CD4-positive, alpha-beta T cell treated with Interferon alpha-2 for 1 hour (primary cell): ENCODE results near the gene RIMS3.

ENCODE experiments used
- DNase-seq, 2 donors: peaks; one replicate each; pipeline ENCODE4 v3.0.0-alpha.2; 2020 to 2022

RIMS3 gene

DNA sequence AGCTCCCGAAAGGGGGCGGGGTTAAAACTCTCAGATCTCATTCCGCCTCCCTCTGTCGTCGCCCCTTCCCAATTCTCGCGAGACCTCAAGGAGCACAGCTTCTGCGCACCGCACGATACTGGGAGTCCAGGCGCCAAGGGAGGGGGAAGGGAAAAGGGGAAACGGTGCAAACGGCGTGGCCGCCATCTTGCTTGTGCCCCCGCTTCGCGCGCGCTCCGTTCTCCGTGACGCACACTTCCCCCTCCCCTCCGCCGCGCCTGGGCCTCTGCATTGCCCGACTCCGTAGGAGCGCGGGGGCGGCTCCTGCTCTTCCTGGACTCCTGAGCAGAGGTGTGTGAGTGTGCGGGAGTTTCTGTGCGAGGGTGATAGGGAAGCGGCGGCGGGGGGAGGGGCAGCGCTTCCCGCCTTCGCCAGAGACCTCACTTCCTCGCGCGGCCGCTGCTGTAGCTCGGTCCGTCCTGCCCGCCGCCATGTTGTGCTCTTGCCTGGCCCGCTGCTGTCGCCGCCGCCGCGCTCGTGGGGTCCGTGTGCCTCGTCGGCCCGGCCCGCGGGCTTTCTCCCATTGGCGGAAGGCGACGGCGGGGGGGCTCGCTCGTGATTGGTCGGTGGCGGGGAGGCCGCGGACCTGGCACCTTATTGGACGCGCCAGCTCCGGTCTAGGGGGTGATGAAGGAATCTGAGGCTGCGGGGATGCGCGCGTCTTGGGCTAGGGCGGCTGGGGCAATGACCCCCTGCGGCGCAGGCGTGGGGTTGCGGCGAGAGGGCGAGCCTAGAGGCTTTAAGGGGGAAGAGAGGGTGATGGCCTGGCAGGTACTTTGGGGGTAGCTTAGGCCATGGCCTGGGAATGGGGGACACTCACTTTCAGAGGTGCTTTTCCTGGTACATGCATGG is 26.3 kb upstream of the RIMS3 start, which contains the start of gene NFYC:
Gene NFYC (plus strand): TSS at position 167 of the 891 bp plus-strand sequence. CDS start 47,140 bp downstream, outside the sequence.
- peak; percentile 98 for DNase-seq

DNA sequence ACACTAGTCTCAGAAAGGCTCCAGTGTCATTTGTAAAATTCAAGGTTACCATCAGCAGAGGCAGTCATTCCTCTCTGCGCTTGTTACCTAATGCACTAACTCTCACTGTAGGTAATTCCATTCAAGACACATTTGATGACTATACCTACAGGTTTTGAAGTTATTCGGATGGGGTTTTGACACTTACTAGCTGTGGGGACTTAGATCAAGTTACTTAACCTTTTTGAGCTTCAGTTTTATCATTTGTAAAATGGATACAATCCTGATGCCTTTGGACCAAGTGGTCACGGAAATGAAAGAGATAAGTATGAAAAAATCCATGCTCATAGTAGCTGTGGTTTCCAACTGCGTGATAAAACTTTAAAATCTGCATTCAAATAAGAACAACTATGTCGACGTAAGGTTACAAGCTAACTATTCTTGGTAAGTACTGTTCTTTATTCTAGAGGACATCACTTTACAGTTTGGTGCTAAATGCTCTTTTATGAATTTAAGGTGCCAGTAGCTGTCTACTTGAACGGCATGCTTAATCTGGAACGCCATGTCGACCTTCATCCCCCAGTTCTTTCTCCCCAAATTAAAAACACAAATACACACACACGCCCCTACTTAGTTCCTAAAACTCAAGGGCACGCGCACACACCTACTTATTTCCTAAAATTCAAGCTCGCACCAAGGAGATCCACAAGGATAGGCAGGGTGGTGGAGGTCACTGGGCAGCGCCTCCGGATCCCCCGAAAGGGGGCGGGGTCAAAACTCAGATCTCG is 25.5 kb upstream of the RIMS3 start:
- peak in 1 of 2 donors; percentile 17 for DNase-seq

DNA sequence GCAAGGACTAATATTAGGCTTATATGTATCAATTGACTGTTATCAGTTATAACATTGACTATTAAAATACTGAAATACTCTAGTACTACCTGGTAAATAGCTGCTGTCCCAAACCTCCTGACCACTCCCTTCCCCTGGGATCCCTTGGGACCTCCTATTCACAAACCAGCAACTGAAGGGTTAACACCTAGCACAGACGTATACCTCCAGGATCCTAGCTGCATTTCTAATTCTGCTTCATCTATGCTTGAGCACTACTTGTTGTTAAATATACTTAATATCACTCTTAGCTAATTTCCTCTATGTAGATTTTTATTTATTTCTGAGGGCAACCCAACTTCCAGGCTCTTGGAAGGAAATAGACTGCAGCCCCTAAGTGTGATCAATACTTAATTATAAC is 24.3 kb upstream of the RIMS3 start:
- DNase-seq = no peak

DNA sequence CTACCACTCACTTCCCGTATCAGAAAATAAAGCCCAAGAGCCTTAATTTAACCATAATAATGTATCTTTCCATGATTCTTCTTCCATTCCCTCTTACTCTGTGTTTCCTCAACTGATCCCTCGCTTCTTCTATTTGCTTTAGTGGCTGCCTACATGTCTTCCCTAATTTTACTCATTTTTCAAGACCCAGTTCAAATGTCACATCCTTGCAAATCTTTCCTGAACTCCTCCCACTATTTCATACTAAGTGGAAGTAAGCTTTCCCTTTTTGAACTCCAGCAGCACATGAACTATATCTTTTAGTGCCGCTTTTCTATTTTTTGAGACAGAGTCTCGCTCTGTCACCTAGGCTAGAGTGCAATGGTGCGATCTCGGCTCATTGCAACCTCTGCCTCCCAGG is 22.2 kb upstream of the RIMS3 start:
- DNase-seq = no peak

DNA sequence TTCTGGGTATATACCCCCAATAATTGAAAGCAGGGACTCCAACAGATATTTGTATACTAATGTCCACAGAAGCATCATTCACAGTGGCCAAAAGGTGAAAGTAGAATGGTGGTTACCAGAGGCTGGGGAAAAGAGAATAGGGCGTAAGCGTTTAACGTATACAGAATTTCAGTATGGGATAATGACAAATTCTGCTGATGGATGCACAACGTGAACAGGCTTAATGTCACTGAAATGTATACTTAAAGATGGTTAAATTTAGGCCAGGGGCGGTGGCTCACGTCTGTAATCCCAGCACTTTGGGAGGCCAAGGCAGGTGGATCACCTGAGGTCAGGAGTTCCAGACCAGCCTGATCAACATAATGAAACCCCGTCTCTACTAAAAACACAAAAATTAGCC is 21.6 kb upstream of the RIMS3 start:
- no peak for DNase-seq

DNA sequence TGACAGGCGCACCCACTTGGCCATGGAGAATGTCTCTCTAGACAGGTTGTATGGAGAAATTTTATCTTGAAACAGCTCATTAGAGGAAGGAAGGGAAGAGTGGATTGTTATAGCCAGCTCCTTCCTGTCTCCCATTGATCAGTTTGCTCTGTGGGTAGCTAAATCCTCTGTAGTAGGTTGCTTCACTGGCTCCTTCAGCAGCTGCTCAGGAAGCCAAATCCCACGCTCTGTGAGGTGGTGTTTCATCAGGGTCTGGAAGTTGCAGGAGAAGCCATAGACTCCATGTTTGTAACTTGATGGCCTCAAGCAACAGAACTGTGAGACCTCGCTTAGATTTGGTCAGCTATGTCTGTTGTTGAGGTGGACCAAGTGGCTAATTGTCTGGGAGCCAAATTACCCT is 19.2 kb upstream of the RIMS3 start:
- no peak for DNase-seq

DNA sequence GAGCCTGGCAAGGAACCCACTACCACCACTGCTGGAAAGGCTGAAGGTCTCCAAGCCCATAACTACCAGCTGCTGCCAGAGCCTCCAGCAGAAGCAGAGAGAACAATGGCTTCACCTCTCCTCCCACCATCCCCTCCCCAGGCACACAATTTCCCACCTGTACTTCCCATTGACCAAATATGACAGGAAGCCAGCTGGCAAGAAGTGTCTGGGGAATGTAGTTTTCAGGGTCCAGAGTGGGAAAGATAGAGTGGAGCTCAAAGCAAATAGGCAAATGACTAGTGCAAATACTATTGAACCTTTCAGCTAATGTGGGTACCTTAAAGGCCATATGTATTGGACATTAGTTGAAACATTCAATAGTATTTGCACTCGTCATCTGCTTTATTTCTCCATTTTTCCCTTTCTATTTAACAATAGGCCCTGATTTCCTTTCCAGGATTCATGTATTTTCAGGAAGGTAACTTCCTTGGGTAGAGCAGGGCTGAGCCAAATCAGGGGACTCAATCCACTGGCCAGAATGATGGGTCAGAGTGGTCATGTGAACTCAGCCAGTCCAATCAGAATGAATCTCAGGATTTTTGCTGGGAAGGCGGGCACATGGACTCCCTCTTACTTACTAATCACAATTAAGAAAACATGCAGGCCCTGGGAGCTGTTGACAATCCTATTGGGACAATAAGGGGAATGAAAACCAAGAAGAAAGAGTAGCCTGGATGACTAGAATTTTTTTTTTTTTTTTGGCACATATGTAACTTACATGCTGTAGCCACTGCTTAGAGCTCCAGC is 13.9 kb upstream of the RIMS3 start:
- no peak for DNase-seq

DNA sequence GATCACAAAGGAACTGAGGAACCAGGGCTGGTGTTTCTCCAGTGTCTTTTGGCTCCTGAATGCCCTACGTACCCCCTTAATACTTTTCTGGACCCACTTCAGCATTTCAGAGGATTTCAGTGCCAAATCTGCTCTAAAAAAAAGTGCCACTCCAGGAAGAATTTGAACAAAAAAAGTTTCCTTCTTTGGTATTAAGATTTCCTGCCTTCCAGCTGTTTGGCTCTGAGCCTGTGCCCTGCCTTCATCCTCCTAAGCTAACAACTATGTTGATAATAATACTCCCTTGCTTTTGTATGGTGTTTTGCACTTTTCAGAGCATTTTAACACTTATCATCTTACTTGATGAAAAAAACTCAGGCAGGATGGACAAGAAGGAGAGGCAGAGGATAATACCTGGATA is 11.0 kb upstream of the RIMS3 start:
- no peak for DNase-seq

DNA sequence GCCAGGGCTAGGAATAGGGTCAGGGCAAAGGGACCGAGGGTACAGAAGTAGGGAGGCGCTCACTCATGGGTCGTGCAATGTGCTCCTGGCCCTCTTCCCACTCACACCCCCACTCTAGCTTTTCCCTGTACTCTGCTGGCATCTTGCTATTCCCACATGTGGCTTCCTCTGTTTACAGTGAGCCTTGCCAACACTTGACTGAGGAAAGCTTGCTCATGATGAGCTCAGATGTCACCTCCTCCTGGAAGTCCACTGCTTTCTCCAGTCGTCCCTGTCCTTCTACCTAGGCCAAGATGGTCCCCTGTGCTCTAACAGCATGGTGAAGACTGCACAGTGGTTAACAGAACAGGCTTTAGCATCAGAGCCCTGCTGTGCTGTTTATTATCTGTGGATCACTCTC is 8.0 kb upstream of the RIMS3 start:
- DNase-seq = no peak

DNA sequence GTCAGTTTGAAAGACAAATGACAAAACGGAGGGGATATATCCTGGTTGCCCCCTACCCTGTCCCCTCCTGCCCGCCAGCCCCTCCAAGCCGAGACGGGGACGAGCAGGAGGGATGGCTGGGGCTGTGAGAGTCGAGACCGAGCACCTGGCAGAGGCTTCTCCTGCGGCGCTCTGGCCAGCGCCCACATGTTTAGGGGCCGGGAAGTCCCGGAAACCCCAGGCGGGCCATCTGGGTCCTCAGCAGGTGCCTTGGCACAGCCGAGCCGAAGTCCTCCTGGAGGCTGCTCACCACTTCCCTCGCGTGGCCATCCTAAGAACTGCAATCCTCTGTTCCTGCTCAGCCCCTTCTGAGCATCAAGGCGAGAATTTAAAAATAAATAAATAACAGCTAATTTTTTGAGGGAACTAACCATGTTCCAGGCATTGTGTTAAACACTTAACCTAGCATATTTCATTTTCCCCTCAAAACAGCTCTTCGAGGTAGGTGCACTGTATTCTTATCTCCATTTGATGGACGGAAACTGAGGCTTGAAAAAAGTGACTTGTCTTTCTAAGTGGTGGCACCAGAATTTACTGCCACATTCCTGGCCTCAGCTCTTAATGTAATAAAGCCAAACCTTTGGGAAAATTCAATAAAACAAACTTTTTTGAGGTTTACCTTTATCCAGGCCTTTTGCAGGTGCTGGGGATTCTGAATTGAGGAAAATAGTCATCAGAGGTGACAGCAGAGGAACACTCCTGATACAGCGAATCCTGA is 3.5 kb upstream of the RIMS3 start:
- peak; percentile 82 to 86 for DNase-seq

DNA sequence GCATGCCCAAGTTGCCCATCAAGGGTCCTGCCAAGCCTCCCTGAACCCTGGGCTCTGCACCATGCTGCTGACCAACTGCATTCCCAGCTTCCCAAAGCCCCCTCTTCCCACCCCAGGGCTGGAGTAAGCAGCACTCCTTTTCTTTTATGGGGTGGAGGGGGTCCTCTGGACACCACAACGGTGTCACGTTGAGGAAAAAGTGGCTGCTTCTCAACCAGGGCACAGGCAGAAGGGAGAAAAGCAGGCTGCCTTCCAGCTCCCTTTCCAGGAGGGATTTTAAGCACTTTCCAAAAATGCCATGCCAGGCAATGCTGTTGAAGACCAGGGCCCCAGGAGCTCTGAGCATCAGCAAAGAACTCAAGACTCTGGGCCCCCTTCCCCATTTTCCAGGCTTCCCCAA is 691 bp downstream of the RIMS3 start:
- no peak for DNase-seq

DNA sequence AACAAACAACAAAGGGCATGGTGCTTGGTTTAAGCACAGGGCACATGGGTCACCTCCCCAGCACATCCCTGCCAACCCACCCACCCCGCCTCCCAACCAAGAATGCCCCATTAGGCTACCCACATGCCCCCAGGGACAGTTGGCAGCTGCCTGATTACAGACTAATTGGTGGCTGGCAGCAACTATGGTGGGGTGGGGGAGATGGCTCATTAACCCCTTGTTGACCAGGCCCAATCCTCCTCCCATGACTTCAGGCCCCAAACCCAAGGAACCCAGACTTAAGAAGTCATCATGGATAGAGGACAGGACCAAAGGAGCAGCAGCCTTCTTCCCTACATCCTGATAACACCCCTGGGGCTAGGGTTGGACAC is 1.3 kb downstream of the RIMS3 start:
- DNase-seq = no peak

DNA sequence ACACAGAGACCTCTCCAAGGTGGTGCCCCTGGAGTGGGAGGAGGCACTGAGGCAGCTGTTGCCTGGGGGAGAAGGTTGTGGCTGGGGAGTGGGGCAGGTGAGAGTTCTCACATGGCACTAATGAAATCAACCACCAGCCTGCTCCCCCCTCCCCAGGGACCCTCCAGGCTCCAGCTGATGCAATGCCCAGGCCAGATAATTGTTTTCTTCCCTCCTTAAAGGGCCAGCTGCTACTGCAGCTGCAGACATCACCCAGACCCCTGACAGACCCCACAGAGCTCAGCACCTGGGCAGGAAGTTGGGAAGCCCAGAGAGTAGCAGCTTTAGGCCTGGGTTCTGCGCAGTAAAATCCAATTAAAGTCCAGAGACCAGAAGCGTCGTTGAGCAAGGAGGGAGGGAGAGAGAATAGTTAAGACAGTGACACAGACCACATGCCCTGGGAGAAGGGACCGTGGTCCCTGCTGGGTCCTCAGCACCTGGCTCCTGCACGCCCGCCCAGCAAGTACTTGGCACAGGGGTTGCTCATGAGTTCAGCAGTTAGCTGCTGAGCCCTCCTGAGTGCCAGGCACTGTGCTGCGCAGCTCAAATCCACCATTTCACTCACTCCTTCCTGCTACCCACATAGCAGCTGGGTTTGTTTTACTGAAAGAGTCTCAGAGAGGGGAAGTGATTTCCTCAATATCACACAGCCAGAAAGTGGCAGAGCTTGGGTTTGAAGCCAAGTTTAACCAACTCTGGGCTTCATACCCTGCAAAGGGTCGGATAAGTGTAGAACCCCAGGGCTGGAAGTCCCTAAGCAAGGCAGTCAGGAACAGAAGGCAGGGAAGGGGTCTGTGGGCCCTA is 1.9 kb downstream of the RIMS3 start:
- DNase-seq = no peak

DNA sequence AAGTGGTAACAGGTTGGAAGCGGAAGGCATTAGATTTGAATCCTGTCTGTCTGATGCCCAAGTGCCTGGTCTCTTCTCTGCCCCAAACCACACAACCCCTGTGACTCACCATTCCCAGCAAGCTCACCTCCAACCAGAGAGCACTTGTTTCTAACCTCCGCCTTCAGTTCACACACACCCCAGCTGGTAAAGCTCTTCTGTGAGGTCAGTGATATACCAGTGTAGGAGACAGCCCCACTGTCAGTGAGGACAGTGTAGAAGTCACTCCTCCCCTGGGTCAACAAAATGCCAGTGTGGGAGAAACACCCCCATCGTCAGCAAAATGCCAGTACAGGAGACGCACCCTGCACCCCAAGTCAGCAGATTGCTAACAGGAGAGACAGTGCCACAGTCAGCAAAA is 2.6 kb downstream of the RIMS3 start:
- DNase-seq = no peak

DNA sequence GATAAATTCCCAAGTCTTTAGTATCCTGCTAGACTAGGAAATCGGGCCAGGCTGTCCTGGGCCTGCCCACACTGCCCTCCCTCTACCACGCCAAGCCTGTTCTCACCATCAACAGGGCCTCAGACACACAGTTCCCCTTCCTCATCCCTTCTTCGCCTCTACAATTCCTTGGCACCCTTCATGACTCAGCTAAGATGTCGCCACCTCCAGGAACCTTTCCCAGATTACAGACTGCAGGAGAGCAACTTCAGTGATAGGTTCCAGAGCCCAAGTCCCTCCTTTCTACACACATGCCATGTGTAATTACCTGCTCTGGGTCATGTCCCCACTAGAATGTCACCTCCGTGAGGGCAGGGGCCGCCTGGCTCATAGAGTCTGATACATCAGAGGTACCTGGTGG is 3.3 kb downstream of the RIMS3 start:
- no peak for DNase-seq

DNA sequence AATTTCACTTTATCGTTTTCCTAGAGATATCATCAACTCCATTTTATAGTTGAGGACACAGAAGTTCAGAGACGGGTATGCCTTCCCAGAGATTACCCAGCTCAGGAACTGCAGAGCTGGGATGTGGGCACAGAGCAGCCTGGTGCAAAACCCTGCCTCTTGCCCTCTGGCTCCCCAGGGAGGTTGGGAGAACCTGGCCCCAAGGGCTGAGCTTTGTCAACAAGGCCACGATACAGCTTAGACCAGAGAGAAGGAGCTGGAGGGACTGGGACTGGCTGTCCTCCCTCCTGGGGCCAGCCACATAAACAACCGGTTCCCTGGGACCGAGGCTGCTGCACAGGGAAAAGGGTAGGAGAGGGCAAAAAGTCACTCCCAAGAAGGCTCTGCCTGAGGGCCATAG is 3.8 kb downstream of the RIMS3 start:
- no peak for DNase-seq

DNA sequence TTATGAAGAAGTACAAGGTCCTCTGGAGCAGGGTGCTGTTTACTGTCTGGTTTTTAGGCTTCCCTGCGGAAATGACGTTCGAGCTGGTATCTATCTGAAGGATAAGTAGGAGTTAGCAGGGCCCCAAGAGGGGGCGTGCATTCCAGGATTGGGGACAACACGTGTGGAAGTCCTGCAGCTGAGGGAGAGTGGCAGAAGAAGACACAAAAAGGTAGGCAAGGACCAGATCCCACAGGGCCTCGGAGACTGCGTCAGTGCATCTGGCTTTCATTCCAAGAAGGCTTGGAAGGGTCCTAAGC is 5.9 kb downstream of the RIMS3 start:
- no peak for DNase-seq

DNA sequence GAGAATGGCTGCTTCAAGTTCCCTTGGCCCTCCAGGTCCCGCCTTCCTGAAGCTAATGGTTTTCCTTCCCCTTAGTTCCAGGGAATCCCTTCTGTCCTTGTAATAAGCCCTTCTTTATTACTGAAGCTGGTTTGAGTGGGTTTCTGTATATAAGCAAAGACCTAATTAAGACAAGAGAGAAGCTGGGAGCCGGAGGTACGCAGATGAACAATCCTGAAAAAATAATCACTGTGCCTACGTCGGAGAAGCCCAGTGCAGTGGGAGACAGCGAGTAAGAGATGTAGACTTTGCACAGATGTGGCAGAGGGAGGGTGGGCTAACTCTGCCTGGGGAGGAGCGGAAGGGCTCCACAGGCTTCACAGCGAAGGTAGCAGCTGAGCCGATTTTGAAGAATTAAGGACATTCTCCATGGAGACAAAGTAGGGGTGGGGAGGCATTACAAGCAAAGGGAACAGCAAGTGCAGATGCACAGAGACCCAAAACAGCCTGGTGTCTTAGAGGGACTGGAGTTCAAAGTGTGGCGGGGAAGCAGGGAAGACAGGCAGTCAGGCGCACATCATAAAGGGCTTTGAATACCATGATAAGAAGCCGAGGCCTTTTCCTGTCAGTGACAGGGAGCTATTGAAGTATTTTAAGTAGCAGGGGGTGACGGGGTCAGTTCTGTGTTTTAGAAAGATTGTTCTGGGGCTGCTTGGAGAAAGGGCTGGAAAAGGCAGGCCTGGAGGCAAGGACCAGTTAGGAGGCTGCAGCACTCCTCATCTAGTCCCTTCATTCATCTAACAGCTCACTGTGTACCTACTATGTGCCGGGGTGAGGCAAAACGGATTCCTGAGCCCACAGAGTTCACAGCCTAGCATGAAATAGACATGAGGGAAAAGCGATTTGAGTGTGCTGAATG is 6.5 kb downstream of the RIMS3 start:
- DNase-seq = no peak

DNA sequence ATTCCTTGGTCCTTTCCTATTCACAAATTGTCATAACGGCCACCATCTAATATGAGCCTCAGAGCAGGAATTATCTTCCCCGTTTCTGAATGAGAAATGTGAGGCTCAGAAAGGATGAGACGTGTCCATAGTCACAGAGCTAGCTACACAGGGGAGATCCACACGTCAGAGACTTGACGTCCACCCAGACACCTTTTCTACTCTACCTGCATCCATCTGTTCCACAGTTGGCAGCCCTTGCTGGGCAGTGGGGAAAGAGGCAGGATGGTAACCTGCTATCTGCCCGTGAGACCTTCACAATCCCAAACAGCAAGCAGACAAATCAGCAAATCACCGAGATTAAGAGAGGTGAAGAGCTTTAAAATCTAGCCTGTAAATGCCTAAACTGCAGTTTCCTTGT is 8.4 kb downstream of the RIMS3 start:
- DNase-seq = no peak

DNA sequence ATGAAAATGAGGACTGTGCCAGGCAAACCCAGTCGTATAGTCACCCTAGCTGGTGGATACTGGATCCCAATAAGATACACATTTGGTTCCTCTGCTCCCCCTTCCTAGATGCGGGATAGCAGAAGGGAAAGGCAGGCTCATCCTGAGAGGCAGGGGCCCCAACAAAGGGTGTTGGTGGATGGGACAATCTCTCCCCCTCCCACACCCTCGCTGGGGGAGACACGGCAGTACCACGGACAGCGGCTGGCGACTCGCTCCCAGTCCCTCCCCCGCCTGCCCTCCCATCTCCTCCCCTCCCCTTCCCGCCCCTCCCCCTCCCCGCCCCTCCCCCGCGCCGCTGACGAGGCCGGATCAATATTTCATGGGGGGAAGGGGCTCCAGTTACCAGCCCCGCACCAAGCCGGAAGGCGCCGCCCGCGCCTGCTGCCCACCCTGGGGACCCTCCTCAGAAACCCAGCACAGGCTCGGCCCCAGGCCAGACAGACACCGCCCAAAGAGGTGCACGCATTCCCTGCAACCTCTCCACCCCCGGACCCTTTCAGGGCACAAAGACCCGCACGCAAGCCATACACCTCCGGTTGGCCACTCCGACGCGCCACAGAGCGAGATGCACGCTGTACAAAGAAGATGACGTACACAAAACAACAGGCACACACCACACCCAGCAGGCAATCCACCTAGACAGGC is 11.5 kb downstream of the RIMS3 start:
- DNase-seq = no peak
